Measurements from ENCODE around the gene ARHGAP30.
A peak's percentile ranks its signal among the peaks of the same experiment; 100 is the strongest.

DNA sequence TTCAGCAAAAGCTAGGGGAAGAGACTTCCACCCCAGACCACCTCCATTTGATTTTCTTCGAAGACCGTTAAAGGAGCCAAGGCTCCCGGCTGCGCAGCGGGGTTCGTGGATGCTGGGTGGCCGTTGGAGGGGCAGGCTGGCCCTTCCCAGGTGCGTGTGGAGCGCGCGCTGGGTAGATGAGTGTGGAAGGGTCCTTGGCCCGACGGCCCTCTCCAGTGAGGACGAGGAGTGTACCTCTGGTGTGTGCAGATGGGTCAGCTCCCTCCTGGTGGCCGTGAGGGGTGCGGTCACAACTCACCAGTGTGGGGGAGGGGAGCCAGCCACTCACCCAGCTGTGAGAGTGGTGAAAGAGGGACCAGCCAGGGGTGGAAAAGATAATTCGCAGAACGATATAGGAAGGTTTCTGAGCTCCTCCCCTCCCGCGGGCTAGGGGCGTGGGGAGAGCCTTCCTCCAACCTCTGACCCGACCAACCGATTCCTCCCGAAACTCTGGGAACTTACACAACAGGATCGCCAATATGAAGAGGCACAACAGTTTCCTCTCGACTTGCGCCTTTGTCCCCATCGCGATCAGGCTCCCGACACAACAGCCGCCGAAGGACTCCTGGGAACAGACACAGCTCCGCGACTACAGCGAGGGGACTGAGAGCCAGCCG, 49.1 kb downstream of the ARHGAP30 start, which contains the start of gene F11R:
- TF ChIP-seq, protein P1, sequence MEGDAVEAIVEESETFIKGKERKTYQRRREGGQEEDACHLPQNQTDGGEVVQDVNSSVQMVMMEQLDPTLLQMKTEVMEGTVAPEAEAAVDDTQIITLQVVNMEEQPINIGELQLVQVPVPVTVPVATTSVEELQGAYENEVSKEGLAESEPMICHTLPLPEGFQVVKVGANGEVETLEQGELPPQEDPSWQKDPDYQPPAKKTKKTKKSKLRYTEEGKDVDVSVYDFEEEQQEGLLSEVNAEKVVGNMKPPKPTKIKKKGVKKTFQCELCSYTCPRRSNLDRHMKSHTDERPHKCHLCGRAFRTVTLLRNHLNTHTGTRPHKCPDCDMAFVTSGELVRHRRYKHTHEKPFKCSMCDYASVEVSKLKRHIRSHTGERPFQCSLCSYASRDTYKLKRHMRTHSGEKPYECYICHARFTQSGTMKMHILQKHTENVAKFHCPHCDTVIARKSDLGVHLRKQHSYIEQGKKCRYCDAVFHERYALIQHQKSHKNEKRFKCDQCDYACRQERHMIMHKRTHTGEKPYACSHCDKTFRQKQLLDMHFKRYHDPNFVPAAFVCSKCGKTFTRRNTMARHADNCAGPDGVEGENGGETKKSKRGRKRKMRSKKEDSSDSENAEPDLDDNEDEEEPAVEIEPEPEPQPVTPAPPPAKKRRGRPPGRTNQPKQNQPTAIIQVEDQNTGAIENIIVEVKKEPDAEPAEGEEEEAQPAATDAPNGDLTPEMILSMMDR (IDR thresholded peaks at IDR 0.05), result no peak
- TF ChIP-seq POLR2A (IDR thresholded peaks at IDR 0.05) (peak in 1 of 2 donors; percentile 32), POLR2AphosphoS5 (IDR thresholded peaks at IDR 0.05; ENCODE audit: insufficient read depth in 1 of 2, low read depth in 1 of 2) (peak in 1 of 2 donors; percentile 77)

Data from vagina (tissue), 2 donors.